GM23248 (cell line): ENCODE data around the gene C11orf16.

Experiments
- EZH2 ChIP-seq: fragments of 200-600 bp; sonication (generic); IDR thresholded peaks from 2 replicates; pipeline ENCODE4 v1.6.1; 2018; ENCODE audit warnings: antibody characterized with exemption, mild to moderate bottlenecking; ENCODE audit not compliant: insufficient read depth, poor library complexity, severe bottlenecking
- EZH2phosphoT487 ChIP-seq: fragments of 200-600 bp; sonication (generic); IDR thresholded peaks from 2 replicates; pipeline ENCODE4 v1.6.1; 2018; ENCODE audit warnings: antibody characterized with exemption, moderate library complexity, mild to moderate bottlenecking, low read depth; ENCODE audit not compliant: insufficient read depth

- TF ChIP-seq EZH2phosphoT487 (no peak), EZH2 (no peak)
These were observed 58.9 kb downstream of the C11orf16 start for GRCh38 chr11:8873741-8874405.
